ENCODE measurements around the gene PTF1A. TPM values are rescaled to one million over a fixed set of nuclear protein-coding genes. Genes with fewer than 3 reads are reported as not detected.

Gene PTF1A
- total RNA-seq, 2 experiments from 2014 or later = not detected

- Histone ChIP-seq H3K27ac (ENCODE audit: low read depth, low read length, poor library complexity, severe bottlenecking) (no peak overlapping the region), H3K9me3 (ENCODE audit: low read length) (no peaks in the 10 kb centered on the region), H3K4me3 (ENCODE audit: low read depth, low read length, poor library complexity, severe bottlenecking) (no peak overlapping the region), H3K36me3 (ENCODE audit: insufficient read depth, low read length) (no peaks in the 10 kb centered on the region), H4K20me1 (ENCODE audit: insufficient read depth, low read length) (no peaks in the 10 kb centered on the region), H3K79me2 (ENCODE audit: insufficient read depth, low read depth, low read length) (no peaks in the 10 kb centered on the region), H2AFZ (ENCODE audit: low read length) (no peak overlapping the region), H3K4me2 (ENCODE audit: low read length) (no peak overlapping the region), H3K9me2 (ENCODE audit: insufficient read depth, low read length) (no peaks in the 10 kb centered on the region), H3K4me1 (ENCODE audit: insufficient read depth, low read length, poor library complexity, severe bottlenecking) (no peaks in the 10 kb centered on the region)
- intact Hi-C loops (cut with micrococcal nuclease; ENCODE audit: unreplicated experiment) = no loop called here
- no TSS peak for BruUV-seq (replicated peaks)
- TF ChIP-seq CTCF (conservative IDR thresholded peaks at IDR 0.05; ENCODE audit: low read length) = no peak
- no peak for TF ChIP-seq EZH2phosphoT487 (IDR thresholded peaks at IDR 0.05; ENCODE audit: borderline replicate concordance, low read depth, low read length)
- CTCF ChIA-PET (ENCODE audit: unreplicated experiment) = no interaction called here
- no peak for DNase-seq (ENCODE audit: low spot score)
- POLR2A ChIA-PET = interaction anchor here (0.7 kb wide), 2 partner anchors 8 to 1855 kb away, joined by 3 read pairs; no protein-coding TSS in a partner anchor
Measured at GRCh38 chr10:23193435-23194074, 1.4 kb downstream of the PTF1A start.

- no peaks in the 10 kb centered on the region for H4K20me1 ChIP-seq (ENCODE audit: insufficient read depth, low read length)
- no peak overlapping the region for H3K27ac ChIP-seq (ENCODE audit: low read depth, low read length, poor library complexity, severe bottlenecking)
- intact Hi-C loops (cut with micrococcal nuclease; ENCODE audit: unreplicated experiment) = no loop called here
- TF ChIP-seq CTCF (conservative IDR thresholded peaks at IDR 0.05; ENCODE audit: low read length) (no peak), EZH2phosphoT487 (IDR thresholded peaks at IDR 0.05; ENCODE audit: borderline replicate concordance, low read depth, low read length) (no peak)
- H3K9me2 ChIP-seq (ENCODE audit: insufficient read depth, low read length) = no peaks in the 10 kb centered on the region
- DNase-seq (ENCODE audit: low spot score) = no peak
- ChIA-PET CTCF (ENCODE audit: unreplicated experiment) (no interaction called here), POLR2A (no interaction called here)
- H3K9me3 ChIP-seq (ENCODE audit: low read length) = no peaks in the 10 kb centered on the region
- H3K4me1 ChIP-seq (ENCODE audit: insufficient read depth, low read length, poor library complexity, severe bottlenecking) = no peaks in the 10 kb centered on the region
- H3K4me2 ChIP-seq (ENCODE audit: low read length) = no peak overlapping the region
- no peak overlapping the region for H3K4me3 ChIP-seq (ENCODE audit: low read depth, low read length, poor library complexity, severe bottlenecking)
- no TSS peak for BruUV-seq (replicated peaks)
- H3K36me3 ChIP-seq (ENCODE audit: insufficient read depth, low read length) = no peaks in the 10 kb centered on the region
- H2AFZ ChIP-seq (ENCODE audit: low read length) = no peak overlapping the region
- no peaks in the 10 kb centered on the region for H3K79me2 ChIP-seq (ENCODE audit: insufficient read depth, low read depth, low read length)
Measured at GRCh38 chr10:23194471-23194965, 2.4 kb downstream of the PTF1A start.
